IMR-90 (cell line): ENCODE results near the gene PKP3. TPM values are rescaled to one million over a fixed set of nuclear protein-coding genes. Genes with fewer than 3 reads are reported as not detected.
A peak's percentile ranks its signal among the peaks of the same experiment; 100 is the strongest.

Source experiments
- ATAC-seq: fragments of 200-7000 bp; cut with Tn5 transposase; 2 replicates; pipeline ENCODE4 v1.9.1; 2020; ENCODE audit warnings: low read depth, mild to moderate bottlenecking, moderate library complexity
- BruUV-seq: library from RNA; stranded (reverse); fragments of 400-500 nt; replicated peaks from 2 replicates; lab custom pipeline; 2021; lab: Mats Ljungman, UMichigan
- CTCF ChIA-PET: fragments of 300-600 bp; formaldehyde crosslinking; extraction: SDS; loops from one replicate; lab custom pipeline; 2021; ENCODE audit warnings: antibody characterized with exemption; lab: Yijun Ruan, JAX
- POLR2A ChIA-PET: fragments of 300-600 bp; sonication (Branson Sonifier 250); formaldehyde crosslinking; loops from one replicate; lab custom pipeline; 2022; ENCODE audit warnings: antibody characterized with exemption; ENCODE audit not compliant: unreplicated experiment; lab: Charles Lee
- DNase-seq: peaks from one replicate; pipeline ENCODE4 v3.0.0; 2013
- H2AFZ ChIP-seq: replicated peaks from 2 replicates; pipeline ENCODE3; 2013; ENCODE audit warnings: low read length, mild to moderate bottlenecking; ENCODE audit not compliant: poor library complexity
- H2AK5ac ChIP-seq: 2 replicates; pipeline ENCODE4 v1.6.1; 2013; ENCODE audit warnings: low read depth, low read length, inconsistent platforms
- H2AK9ac ChIP-seq: replicated peaks from 2 replicates; pipeline ENCODE3; 2013; ENCODE audit warnings: mild to moderate bottlenecking, low read depth, low read length, moderate library complexity; ENCODE audit not compliant: poor library complexity
- H2BK120ac ChIP-seq: 2 replicates; pipeline ENCODE4 v1.6.1; 2013; ENCODE audit warnings: low read depth, low read length, inconsistent platforms
- H2BK15ac ChIP-seq: 3 replicates; pipeline ENCODE4 v1.6.1; 2013; ENCODE audit warnings: low read depth, low read length, inconsistent platforms
- H2BK20ac ChIP-seq: 2 replicates; pipeline ENCODE4 v1.6.1; 2013; ENCODE audit warnings: low read depth, mild to moderate bottlenecking, inconsistent platforms, low read length, moderate library complexity
- H2BK5ac ChIP-seq: 2 replicates; pipeline ENCODE4 v1.6.1; 2013; ENCODE audit warnings: mild to moderate bottlenecking, low read depth, low read length, inconsistent platforms; ENCODE audit not compliant: poor library complexity, severe bottlenecking
- H3K14ac ChIP-seq: replicated peaks from 2 replicates; pipeline ENCODE4 v1.6.1; 2013; ENCODE audit warnings: low read depth, low read length, inconsistent platforms
- H3K18ac ChIP-seq: 2 replicates; pipeline ENCODE4 v1.6.1; 2013; ENCODE audit warnings: low read depth, low read length, control low read depth
- H3K23ac ChIP-seq: 2 replicates; pipeline ENCODE4 v1.6.1; 2013; ENCODE audit warnings: low read depth, low read length, inconsistent platforms
- H3K27ac ChIP-seq: 2 replicates; pipeline ENCODE4 v1.5.1; 2013; ENCODE audit warnings: mild to moderate bottlenecking, control low read depth, low read length; ENCODE audit not compliant: insufficient read depth
- H3K27me3 ChIP-seq: 2 replicates; pipeline ENCODE4 v1.6.1; 2013; ENCODE audit warnings: low read length; ENCODE audit not compliant: control insufficient read depth, insufficient read depth
- H3K36me3 ChIP-seq: 2 replicates; pipeline ENCODE4 v1.6.1; 2013; ENCODE audit warnings: low read length, mixed read lengths; ENCODE audit not compliant: control insufficient read depth, insufficient read depth
- H3K4ac ChIP-seq: 2 replicates; pipeline ENCODE4 v1.6.1; 2013; ENCODE audit warnings: low read depth, low read length, inconsistent platforms
- H3K4me1 ChIP-seq: 2 replicates; pipeline ENCODE4 v1.6.1; 2013; ENCODE audit warnings: low read length, mixed read lengths; ENCODE audit not compliant: control insufficient read depth, insufficient read depth
- H3K4me2 ChIP-seq: 2 replicates; pipeline ENCODE4 v1.6.1; 2013; ENCODE audit warnings: low read depth, mild to moderate bottlenecking, control low read depth, low read length, moderate library complexity
- H3K4me3 ChIP-seq: 2 replicates; pipeline ENCODE4 v1.5.1; 2013; ENCODE audit warnings: low read depth, mild to moderate bottlenecking, control low read depth, low read length, moderate library complexity; ENCODE audit not compliant: insufficient read depth
- H3K56ac ChIP-seq: 2 replicates; pipeline ENCODE4 v1.6.1; 2013; ENCODE audit warnings: low read length, inconsistent platforms; ENCODE audit not compliant: insufficient read depth; ENCODE audit errors: extremely low read depth
- H3K79me1 ChIP-seq, 2 experiments: 2 replicates each; pipeline ENCODE4 v1.6.1; 2013; ENCODE audit warnings: low read length in 2 of 2, inconsistent platforms in 1 of 2, low read depth in 1 of 2
- H3K9ac ChIP-seq: 2 replicates; pipeline ENCODE4 v1.6.1; 2013; ENCODE audit warnings: low read depth, low read length, control low read depth
- H3K9me1 ChIP-seq: 2 replicates; pipeline ENCODE4 v1.6.1; 2013; ENCODE audit warnings: low read length, inconsistent platforms; ENCODE audit not compliant: insufficient read depth
- H3K9me3 ChIP-seq: 2 replicates; pipeline ENCODE4 v1.6.1; 2013; ENCODE audit warnings: low read length; ENCODE audit not compliant: control insufficient read depth, insufficient read depth
- H4K20me1 ChIP-seq: 2 replicates; pipeline ENCODE4 v1.6.1; 2013; ENCODE audit warnings: low read length, inconsistent platforms; ENCODE audit not compliant: insufficient read depth
- H4K5ac ChIP-seq: 2 replicates; pipeline ENCODE4 v1.6.1; 2013; ENCODE audit warnings: mild to moderate bottlenecking, low read depth, low read length, control low read depth
- H4K8ac ChIP-seq, 2 experiments: 2 replicates each; pipeline ENCODE4 v1.6.1; 2013; ENCODE audit warnings: low read depth in 2 of 2, low read length in 2 of 2, control low read depth in 1 of 2, inconsistent platforms in 1 of 2
- H4K91ac ChIP-seq: 2 replicates; pipeline ENCODE4 v1.6.1; 2013; ENCODE audit warnings: low read depth, low read length, inconsistent platforms; ENCODE audit not compliant: insufficient read depth
- WGBS, 2 experiments: methylation state at CpG; one replicate each; pipeline versions ENCODE4 v1.1.5 to v1.1.7; 2013; ENCODE audit warnings: missing lambda C conversion rate in 2 of 2; ENCODE audit not compliant: insufficient read length in 1 of 2; ENCODE audit errors: extremely low coverage in 2 of 2; 5-methylcytosine and 5-hydroxymethylcytosine counted together
- dilution Hi-C: fragments of 300-500 bp; cut with HindIII; formaldehyde crosslinking; loops from one replicate; pipeline ENCODE4 v1.14.3; 2018; ENCODE audit warnings: low sequenced_read_pairs; ENCODE audit not compliant: unreplicated experiment
- in situ Hi-C: fragments of 300-500 bp; cut with MboI; formaldehyde crosslinking; loops from 3 replicates; pipeline ENCODE4 v1.14.3; 2019; ENCODE audit warnings: low sequenced_read_pairs, inconsistent platforms, mixed read lengths
- intact Hi-C: fragments of 100-400 bp; cut with micrococcal nuclease; formaldehyde crosslinking; loops from 2 replicates; pipeline ENCODE4 v1.10.0; 2022
- polyA plus RNA-seq, 3 experiments: library from polyadenylated mRNA; depleted of rRNA; stranded (reverse); fragments of >200 nt; gene quantifications; 2 replicates each; pipeline ENCODE4 v1.2.3, GENCODE V29; 2012; ENCODE audit warnings: low replicate concordance in 1 of 3
- total RNA-seq: library from RNA; depleted of rRNA; stranded (reverse); fragments of >200 nt; gene quantifications from 2 replicates; pipeline ENCODE4 v1.2.3, GENCODE V29; 2012
- TF ChIP-seq, protein P1 (sequence below): fragments of 150-350 bp; IDR thresholded peaks from 2 replicates; pipeline ENCODE4 v1.6.1; 2017; ENCODE audit warnings: mild to moderate bottlenecking, antibody characterized with exemption, low read length, low read depth
- TF ChIP-seq, protein P2 (sequence below): conservative IDR thresholded peaks from 2 replicates; pipeline ENCODE4 v1.5.1; 2012; ENCODE audit warnings: mild to moderate bottlenecking, low read depth, low read length, improper control_type of control experiment

PKP3 gene
- total and polyA plus RNA-seq, 2 of the 4 experiments (the other 2 are of a cell fraction): 1.5 to 2.2 TPM

DNA sequence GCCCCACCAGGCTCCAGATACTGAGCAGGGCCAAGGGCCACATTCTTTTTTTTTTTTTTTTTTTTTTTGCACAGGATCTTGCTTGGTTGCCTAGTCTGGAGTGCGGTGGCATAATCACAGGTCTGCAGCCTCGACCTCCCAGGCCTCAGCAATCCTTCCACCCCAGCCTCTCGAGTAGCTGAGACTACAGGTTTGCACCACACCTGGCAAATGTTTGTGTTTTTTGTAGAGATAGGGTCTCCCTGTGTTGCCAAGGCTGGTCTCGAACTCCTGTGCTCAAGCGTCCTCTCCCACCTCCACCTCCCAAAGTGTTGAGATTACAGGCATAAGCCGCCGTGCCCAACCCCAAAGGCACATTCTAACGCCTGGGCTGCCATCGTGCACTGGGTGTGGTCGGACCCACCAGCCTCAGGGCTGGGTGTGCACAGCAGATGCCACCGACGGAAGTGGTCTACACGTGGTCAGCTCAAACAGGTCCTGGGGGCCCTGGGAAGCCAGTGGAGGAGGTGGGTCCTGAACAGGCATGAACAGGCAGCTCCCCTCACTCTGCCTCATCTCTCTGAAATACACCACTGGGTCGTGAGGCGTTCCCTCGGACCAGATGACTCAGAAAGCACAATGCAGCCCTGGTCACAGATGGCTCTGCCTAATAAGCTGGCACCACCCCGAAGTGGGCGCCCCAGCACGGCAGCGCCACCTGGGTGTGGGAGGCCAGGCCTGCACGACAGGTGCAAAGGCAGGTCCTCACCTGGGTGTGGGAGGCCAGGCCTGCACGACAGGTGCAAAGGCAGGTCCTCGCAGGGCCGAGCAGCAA, 29.9 kb upstream of the PKP3 start:
- no TSS peak for BruUV-seq
- peaks cover 2% of the 10 kb centered on the region; the same call in 1 of the 2 replicates for H3K9me3 ChIP-seq
- no peak overlapping the region for H2BK120ac ChIP-seq
- intact Hi-C loops: loop anchor here (2.0 to 10.0 kb wide), 2 partner anchors 81 to 113 kb away; partner anchors contain the start of gene ANO9
- H3K4me3 ChIP-seq: no peak overlapping the region
- DNase-seq (no peak), ATAC-seq (no peak)
- no peak overlapping the region for H2BK20ac ChIP-seq
- H2BK5ac ChIP-seq: no peak overlapping the region
- H3K36me3 ChIP-seq: no peaks in the 10 kb centered on the region
- peaks cover 4% of the 10 kb centered on the region for H3K4me1 ChIP-seq
- no peak overlapping the region for H2AK5ac ChIP-seq
- H3K18ac ChIP-seq: no peak overlapping the region
- WGBS, 2 experiments: 65% methylated on average over 11 of the region's 24 CpGs; no CpG with 5 or more reads in 1 of the 2 experiments
- in situ Hi-C loops: no loop called here
- no peak overlapping the region for H3K4me2 ChIP-seq
- H3K9me1 ChIP-seq: no peaks in the 10 kb centered on the region
- H3K27me3 ChIP-seq: peaks cover 27% of the 10 kb centered on the region
- POLR2A ChIA-PET: no interaction called here
- H3K4ac ChIP-seq: no peak overlapping the region
- CTCF ChIA-PET: no interaction called here
- H3K27ac ChIP-seq: no peak overlapping the region
- H3K79me1 ChIP-seq: no peaks in the 10 kb centered on the region
- no peak overlapping the region for H2BK15ac ChIP-seq
- peak overlapping the region; percentile 43 for H2AFZ ChIP-seq
- no peak overlapping the region for H4K8ac ChIP-seq
- H3K23ac ChIP-seq: no peak overlapping the region
- no peak overlapping the region for H2AK9ac ChIP-seq
- H3K14ac ChIP-seq: no peak overlapping the region
- TF ChIP-seq, protein P1, sequence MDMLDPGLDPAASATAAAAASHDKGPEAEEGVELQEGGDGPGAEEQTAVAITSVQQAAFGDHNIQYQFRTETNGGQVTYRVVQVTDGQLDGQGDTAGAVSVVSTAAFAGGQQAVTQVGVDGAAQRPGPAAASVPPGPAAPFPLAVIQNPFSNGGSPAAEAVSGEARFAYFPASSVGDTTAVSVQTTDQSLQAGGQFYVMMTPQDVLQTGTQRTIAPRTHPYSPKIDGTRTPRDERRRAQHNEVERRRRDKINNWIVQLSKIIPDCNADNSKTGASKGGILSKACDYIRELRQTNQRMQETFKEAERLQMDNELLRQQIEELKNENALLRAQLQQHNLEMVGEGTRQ: no peak
- TF ChIP-seq, protein P2, sequence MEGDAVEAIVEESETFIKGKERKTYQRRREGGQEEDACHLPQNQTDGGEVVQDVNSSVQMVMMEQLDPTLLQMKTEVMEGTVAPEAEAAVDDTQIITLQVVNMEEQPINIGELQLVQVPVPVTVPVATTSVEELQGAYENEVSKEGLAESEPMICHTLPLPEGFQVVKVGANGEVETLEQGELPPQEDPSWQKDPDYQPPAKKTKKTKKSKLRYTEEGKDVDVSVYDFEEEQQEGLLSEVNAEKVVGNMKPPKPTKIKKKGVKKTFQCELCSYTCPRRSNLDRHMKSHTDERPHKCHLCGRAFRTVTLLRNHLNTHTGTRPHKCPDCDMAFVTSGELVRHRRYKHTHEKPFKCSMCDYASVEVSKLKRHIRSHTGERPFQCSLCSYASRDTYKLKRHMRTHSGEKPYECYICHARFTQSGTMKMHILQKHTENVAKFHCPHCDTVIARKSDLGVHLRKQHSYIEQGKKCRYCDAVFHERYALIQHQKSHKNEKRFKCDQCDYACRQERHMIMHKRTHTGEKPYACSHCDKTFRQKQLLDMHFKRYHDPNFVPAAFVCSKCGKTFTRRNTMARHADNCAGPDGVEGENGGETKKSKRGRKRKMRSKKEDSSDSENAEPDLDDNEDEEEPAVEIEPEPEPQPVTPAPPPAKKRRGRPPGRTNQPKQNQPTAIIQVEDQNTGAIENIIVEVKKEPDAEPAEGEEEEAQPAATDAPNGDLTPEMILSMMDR: 0 out of 2 replicates have a peak, but pooled peaks have one; percentile 12
- dilution Hi-C loops: no loop called here
- no peak overlapping the region for H3K56ac ChIP-seq
- H4K91ac ChIP-seq: no peak overlapping the region
- no peaks in the 10 kb centered on the region; the same call in 1 of the 2 replicates for H4K20me1 ChIP-seq
- H3K9ac ChIP-seq: no peak overlapping the region
- H4K5ac ChIP-seq: no peak overlapping the region
